GM19468 (cell line): ENCODE measurements around the gene FAM120A.

Source experiments
- ATAC-seq: cut with Tn5 transposase; IDR thresholded peaks from one replicate; pipeline ENCODE4 v1.9.1; 2021; ENCODE audit warnings: mild to moderate bottlenecking, moderate library complexity, moderate number of reproducible peaks; ENCODE audit not compliant: unreplicated experiment; ENCODE audit errors: extremely low read depth

The FAM120A gene

GRCh38 chr9:93468763-93469456 lies 17.4 kb downstream of the FAM120A start:
- no peak for ATAC-seq

- ATAC-seq = no peak
These were observed 18.9 kb downstream of the FAM120A start for GRCh38 chr9:93470391-93470790.

DNA sequence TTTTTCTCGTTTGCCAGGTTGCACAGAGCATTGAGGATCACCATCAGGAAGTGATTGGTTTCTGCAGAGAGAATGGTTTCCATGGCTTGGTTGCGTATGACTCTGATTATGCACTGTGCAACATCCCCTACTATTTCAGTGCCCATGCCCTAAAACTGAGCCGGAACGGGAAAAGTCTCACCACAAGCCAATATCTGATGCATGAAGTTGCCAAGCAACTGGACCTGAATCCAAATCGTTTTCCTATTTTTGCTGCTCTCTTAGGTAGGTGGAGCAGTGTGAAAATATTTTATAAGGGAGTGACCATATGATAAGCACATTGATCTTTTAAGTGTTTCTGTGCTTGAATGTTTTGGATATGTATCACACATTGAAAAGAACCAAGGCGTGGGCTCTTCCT lies 19.6 kb downstream of the FAM120A start:
- ATAC-seq = no peak

DNA sequence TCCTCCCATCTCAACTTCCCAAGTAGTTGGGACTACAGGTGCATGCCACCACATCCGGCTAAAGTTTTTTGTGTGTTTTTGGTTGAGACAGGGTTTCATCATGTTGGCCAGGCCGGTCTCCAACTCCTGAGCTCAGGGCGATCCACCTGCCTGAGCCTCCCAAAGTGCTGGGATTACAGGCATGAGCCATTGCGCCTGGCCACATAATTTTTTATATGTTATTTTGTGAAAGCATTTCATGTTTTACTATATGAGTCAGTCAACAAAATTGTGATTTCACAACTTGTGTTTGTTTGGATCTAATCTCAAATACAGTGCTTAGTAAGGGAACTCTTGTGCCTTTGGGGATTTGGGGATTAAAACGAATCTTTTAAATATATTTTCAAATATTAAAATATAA lies 21.9 kb downstream of the FAM120A start:
- ATAC-seq = no peak

- no peak for ATAC-seq
These were observed 23.6 kb downstream of the FAM120A start for GRCh38 chr9:93475108-93475507.

DNA sequence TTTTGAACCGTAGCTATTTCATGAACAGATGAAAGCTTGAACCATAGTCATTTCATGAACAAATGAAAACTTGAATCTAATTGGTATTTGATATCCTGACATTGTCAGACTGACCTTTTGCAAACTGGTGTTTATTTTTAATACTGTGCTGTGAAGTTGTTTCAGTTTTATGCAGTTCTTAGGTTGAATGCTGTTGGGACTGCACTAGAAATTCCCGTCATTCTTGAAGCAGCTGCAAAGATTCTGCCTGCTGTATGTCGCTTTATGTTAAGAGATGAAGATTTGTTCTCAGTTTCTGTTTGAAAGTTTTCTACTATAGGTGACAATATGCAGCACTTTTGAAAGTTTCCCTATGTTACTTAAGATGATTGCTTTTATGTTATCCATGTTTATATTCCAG lies 24.4 kb downstream of the FAM120A start:
- no peak for ATAC-seq

DNA sequence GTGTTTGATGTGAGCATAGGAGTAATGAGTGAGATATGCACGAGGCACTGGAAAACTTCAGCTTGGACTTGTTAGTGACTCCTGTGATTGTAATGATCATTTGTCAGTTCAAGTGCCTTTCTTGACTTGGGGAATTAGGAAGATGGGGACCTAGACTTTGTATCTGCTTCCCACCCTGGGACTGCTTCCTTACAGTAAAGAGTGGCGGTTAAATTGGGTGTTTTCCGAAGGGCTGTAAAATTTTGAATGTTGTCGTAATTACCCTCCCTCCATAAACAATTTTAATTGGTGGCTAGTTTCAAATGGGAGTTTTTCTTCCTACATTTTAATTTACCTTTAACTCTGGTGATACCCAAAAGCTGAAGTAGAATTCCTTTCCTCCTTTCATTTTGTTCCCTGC lies 25.4 kb downstream of the FAM120A start:
- no peak for ATAC-seq

GRCh38 chr9:93477397-93477796 lies 25.9 kb downstream of the FAM120A start:
- ATAC-seq = no peak

GRCh38 chr9:93479726-93480125 lies 28.2 kb downstream of the FAM120A start:
- no peak for ATAC-seq

DNA sequence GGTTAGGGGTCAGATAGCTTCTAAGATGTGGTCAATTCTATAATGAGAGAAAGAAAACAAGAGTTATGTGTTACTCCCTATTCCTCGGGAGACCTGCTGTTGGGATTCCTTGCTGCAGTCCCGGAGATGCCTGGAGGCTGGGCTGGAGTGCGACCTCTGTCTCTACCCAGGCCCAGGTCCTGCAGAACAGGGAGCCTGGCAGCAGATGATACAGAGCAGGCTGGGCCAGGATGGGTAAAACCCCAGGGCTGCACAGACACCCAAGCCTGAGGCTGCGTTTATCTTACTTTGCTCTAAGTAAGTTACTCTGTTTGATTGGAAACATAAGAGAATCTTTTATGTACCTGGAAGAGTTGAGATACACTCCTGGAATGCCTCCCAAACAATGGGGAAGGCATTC lies 28.8 kb downstream of the FAM120A start:
- no peak for ATAC-seq

DNA sequence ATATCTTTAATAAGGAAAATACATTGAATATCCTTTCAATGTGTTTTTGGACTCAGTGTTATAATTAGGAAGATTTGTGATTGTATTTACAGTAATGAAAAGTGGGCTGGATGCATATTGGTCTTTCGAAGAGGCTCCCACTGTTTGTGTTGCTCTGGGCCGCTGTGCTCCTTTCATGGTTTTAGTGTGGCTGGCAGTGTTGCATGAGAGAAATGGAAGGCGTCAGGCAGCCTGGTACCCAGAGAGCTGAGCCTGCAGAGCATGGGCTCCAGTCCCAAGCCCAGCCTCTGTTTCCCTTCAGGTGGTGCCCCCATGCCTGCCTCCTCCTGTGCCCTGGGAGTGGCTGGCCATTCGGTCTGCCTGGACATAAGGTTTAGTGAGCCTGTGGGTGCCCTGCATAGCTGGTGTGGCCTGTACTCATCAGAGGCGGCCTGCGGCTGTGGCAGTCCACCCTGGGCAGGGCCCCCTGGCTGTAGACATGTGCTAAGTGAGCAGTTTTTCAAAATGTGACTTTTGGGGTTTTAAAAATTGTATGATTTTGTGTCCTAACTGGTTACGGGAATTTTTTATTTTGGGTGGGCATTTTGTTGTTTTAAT lies 29.3 kb downstream of the FAM120A start:
- ATAC-seq = no peak

DNA sequence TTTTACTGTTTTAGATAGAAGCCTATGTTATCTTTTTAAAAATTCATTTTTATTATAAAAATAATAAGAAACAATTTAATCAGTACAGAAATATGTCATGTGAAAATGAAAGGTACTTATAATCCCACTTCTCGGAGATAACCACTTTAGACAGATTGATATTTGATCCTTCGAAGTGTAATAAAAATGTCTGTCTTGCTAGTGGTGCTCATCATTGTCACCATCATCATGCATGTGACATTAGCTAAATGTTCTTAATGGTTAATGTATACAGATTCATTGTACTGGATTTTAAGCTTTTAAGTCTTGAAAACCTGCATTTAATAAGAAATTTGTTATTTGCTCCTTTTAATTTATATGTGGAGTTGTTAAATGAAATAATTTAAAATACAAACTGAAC lies 32.0 kb downstream of the FAM120A start:
- no peak for ATAC-seq

GRCh38 chr9:93486268-93486667 lies 34.8 kb downstream of the FAM120A start:
- ATAC-seq = no peak

DNA sequence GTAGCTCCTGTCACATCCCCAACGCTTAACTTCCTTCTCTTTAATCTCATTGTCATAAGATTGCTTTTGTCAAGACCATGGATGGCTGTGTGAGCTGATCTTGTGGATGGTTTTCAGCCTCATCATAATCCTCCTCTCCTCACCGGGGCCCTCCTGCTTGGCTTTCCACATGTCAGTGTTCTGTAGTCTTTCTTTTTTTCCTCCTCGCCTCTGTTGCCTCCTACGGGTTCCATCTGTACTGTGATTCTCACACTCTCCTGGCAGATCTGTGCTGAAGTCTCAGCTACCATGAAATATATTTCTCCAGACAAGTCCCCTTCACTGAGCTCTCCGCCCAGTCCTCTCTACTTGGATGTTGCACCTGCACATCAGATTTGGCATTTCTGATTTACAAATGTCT lies 36.8 kb downstream of the FAM120A start:
- no peak for ATAC-seq

DNA sequence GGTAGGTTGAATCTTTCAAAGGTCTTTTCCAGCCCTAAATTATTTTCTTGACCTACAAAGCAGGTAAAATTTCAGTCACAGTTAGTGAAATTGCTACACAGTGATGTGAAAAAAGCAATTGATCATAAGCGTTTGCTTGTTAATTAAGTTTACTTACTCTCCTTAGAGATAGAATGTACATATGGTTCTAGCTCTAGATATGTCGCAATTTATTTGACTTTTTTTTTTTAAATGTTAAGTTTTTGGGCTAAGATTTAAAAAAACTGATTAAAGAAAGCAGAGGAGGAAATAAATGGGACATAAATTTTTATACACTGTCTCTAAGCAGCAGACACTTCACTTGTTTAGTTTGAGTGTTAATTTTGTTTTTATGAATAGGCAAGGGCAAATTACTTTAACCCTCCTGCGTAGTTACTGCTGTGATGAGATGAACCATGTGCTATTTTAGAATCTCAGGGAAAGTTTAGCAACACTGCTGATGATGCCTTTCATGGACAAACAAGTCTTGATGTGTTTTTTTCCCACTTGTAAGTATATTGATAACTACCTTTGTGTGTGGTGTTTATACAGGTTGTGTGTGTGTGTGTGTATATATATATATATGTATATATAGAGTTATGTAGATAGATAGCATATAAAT lies 40.2 kb downstream of the FAM120A start:
- no peak for ATAC-seq

GRCh38 chr9:93492327-93492726 lies 40.8 kb downstream of the FAM120A start:
- ATAC-seq = no peak

GRCh38 chr9:93493949-93494348 lies 42.5 kb downstream of the FAM120A start:
- ATAC-seq = no peak

DNA sequence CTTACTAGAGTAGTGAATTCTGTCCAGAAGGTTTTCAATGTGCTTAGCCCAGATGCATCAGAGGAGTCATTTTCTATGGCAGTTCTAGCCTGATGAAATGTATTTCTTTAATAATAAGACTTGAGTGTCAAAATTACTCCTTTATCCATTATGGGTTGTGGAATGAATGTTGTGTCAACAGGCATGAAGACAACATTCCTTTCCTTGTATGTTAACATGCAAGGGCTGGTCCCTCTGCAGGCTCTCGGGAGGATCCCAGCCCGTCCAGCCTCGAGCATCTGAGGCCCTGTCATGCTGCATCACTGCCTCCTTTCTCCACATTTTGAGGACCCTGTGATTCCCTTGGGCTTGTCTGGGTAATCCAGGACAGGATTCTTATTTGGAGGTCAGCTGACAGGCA lies 44.8 kb downstream of the FAM120A start:
- ATAC-seq = no peak

DNA sequence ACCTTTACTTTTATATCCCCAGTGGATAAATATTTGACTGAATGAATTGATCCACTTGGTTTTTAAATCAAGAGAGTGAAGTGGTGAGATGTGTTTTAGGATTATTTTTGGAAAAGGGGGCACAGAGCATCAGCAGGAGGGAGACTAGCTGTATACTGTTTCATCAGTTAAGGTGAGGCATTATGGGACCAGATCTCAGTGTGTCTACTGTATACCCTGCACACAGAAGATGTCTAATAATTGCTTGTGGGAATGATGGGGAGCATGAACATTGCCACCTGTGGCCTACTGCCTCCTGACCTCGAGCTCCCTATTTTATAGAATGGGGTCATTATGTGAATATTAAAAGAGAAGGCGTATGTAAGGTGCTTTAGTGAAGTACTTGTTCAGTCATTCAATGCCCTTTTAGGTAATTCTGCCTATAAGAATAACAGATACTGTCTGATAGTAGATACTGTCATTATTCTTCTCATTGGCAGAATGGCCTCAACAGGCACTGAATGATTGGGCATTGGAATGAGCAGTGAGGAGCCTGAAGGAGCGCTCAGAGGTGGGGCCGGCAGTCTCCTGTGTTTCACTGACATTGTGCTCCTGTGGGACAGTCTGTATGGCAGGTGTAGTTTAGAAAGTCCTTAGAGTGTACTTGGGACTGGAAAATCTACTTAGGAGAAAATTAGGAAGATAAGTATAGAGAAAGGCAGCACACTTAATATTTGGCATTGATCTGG lies 49.2 kb downstream of the FAM120A start:
- ATAC-seq = no peak

GRCh38 chr9:93501406-93501805 lies 49.9 kb downstream of the FAM120A start:
- no peak for ATAC-seq

GRCh38 chr9:93503381-93503780 lies 51.9 kb downstream of the FAM120A start:
- ATAC-seq = no peak
